ENCODE results near the gene POLN. TPM values are rescaled to one million over a fixed set of nuclear protein-coding genes. Genes with fewer than 3 reads are reported as not detected.

POLN gene
- total and polyA plus RNA-seq, 2 donors from 2014 or later: 1.3 to 3.8 TPM

DNA sequence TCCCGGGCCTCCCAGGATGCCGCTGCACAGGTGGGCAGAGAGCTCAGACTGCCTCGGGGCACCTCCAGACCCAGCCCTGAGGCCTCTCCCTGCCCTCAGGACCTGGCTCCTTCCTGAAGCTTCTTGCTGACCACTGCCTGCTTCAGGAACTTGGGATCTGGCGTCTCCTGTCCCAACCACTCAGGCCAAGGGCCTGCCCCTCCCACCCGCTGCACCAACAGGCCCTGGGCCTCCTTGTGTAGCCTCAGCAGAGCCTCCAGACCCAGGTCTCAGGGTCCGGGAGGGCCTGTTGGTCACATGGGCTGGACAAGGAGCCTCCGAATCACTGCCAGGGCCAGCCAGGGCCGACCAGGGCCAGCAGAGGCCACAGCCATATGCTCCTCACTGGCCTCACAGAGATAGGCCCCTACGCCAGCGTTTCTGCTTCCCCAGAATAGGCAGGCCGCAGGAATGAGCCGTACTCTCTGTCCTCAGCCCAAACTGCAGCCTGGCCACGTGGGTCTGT is 17.2 kb upstream of the POLN start:
- intact Hi-C loops (cut with DNase I): no loop called here
- H3K4me1 ChIP-seq (ENCODE audit: control insufficient read depth in 2 of 3, insufficient read depth in 2 of 3, low read depth in 1 of 3, low read length in 3 of 3): peaks cover 0 to 64% (median 18%) of the 10 kb centered on the region in 3 donors
- H3K9me3 ChIP-seq (ENCODE audit: control insufficient read depth in 2 of 3, insufficient read depth in 1 of 3, low read length in 3 of 3): no peaks in the 10 kb centered on the region
- H3K9ac ChIP-seq (ENCODE audit: low read length in 3 of 3): no peak overlapping the region
- no peaks in the 10 kb centered on the region for H3K27me3 ChIP-seq (ENCODE audit: control insufficient read depth, insufficient read depth, low read length)
- H3K36me3 ChIP-seq (ENCODE audit: control insufficient read depth in 2 of 3, insufficient read depth in 3 of 3, low read length in 3 of 3): peaks cover 0 to 6% (median 6%) of the 10 kb centered on the region in 3 donors
- no peak overlapping the region for H3K4me3 ChIP-seq (ENCODE audit: low read length in 3 of 3)
- FAIRE-seq (no peak), DNase-seq (peak in 2 of 5 donors; percentile 8 to 71)
- peak overlapping the region in 1 of 2 donors; percentile 17 for H3K27ac ChIP-seq (ENCODE audit: low read depth in 2 of 2, low read length in 2 of 2)
- TF ChIP-seq, protein P1, sequence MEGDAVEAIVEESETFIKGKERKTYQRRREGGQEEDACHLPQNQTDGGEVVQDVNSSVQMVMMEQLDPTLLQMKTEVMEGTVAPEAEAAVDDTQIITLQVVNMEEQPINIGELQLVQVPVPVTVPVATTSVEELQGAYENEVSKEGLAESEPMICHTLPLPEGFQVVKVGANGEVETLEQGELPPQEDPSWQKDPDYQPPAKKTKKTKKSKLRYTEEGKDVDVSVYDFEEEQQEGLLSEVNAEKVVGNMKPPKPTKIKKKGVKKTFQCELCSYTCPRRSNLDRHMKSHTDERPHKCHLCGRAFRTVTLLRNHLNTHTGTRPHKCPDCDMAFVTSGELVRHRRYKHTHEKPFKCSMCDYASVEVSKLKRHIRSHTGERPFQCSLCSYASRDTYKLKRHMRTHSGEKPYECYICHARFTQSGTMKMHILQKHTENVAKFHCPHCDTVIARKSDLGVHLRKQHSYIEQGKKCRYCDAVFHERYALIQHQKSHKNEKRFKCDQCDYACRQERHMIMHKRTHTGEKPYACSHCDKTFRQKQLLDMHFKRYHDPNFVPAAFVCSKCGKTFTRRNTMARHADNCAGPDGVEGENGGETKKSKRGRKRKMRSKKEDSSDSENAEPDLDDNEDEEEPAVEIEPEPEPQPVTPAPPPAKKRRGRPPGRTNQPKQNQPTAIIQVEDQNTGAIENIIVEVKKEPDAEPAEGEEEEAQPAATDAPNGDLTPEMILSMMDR (IDR thresholded peaks at IDR 0.05; ENCODE audit: borderline replicate concordance, extremely low read depth, insufficient read depth): no peak

DNA sequence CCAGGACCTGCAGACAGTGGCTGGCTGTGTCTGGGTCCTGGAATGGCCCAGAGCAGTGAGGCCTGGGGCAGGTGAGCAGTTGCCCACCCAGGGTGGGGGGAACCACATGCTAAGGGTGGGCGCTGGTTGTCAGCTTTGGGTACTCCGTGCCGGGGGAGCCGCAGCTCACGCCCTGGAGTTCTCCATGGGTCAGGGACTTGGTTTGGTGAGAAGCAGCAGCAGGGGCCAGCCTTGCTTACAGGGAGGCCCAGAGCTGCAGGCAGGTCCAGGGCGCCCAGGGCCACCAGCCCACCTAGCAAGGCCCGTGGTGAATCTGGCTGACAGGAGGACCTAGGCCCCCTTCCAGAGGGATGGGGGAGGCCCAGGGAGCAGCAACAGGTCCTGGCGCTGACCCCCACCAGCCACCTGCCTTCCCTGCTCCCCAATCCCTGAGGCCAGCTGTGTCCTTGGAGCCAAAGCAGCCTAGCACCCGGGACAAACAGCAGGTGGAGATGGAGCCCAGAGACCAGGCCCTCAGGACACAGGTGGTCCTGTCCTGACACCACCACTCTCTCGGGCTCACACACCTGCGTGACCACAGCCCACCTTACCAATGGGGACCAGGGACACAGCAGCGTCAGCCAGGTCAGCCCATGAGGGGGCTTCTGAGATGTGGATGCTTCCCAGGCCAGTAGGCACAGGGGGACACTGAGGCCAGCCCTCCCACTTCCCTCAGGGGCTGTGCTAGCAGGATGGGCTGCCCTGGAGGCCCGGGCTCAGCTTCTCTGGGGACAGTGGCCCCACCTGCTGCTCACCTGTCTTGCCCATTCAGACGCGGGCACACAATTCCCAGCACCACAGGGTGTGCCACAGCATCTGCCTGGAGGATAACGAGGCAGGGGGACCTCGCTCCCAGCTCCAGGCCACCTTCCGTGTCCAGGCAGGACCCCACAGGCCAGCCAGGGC is 16.4 kb upstream of the POLN start:
- peaks cover 0 to 8% (median 6%) of the 10 kb centered on the region in 3 donors for H3K36me3 ChIP-seq (ENCODE audit: control insufficient read depth in 2 of 3, insufficient read depth in 3 of 3, low read length in 3 of 3)
- no peaks in the 10 kb centered on the region for H3K27me3 ChIP-seq (ENCODE audit: control insufficient read depth, insufficient read depth, low read length)
- H3K4me1 ChIP-seq (ENCODE audit: control insufficient read depth in 2 of 3, insufficient read depth in 2 of 3, low read depth in 1 of 3, low read length in 3 of 3): peaks cover 0 to 61% (median 18%) of the 10 kb centered on the region in 3 donors
- intact Hi-C loops (cut with DNase I): no loop called here
- peak overlapping the region in 1 of 2 donors; percentile 87 for H3K27ac ChIP-seq (ENCODE audit: low read depth in 2 of 2, low read length in 2 of 2)
- H3K9ac ChIP-seq (ENCODE audit: low read length in 3 of 3): peak overlapping the region in 2 of 3 donors; percentile 39 to 51
- DNase-seq: peak in 2 of 5 donors; percentile 11 to 76
- FAIRE-seq: no peak
- H3K4me3 ChIP-seq (ENCODE audit: low read length in 3 of 3): no peak overlapping the region
- TF ChIP-seq, protein P1 (IDR thresholded peaks at IDR 0.05; ENCODE audit: borderline replicate concordance, extremely low read depth, insufficient read depth): no peak
- no peaks in the 10 kb centered on the region for H3K9me3 ChIP-seq (ENCODE audit: control insufficient read depth in 2 of 3, insufficient read depth in 1 of 3, low read length in 3 of 3)

DNA sequence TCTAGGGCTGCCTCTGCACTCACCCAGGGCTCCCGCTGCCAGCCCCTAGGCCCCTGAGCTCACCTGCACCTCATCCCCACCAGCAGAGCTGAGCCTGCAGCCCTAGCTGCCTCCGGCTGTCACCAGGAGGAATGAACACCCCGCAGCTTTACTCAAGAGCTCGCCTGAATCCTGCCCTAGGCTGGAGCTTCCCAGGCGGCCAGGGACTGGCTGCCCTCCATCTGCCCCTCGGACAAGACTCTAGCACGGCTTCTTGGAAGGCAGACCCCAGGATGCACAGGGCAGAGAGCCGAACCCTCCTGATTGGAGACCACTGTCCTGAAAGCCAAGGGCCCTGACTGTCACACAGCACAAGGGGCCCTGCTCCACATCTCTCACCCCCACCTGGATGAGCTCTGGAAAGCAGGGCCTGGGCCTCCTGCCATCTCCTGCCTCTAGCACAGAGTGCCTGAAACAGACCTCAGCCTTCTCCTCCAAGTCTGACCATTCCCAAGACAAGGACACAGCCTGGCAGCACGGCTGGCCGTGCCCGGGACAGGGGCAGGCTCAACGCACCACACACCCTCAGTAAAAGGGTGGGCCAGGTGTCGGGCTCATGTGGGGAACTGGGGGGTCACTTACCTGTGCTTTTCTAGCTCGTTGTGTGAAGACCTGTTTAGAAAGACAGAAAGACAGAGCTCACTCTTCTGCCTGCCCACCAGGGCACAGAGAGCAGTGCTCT is 15.6 kb upstream of the POLN start:
- FAIRE-seq: no peak
- Histone ChIP-seq H3K4me1 (ENCODE audit: control insufficient read depth in 2 of 3, insufficient read depth in 2 of 3, low read depth in 1 of 3, low read length in 3 of 3) (peaks cover 0 to 60% (median 18%) of the 10 kb centered on the region in 3 donors), H3K27me3 (ENCODE audit: control insufficient read depth, insufficient read depth, low read length) (no peaks in the 10 kb centered on the region), H3K9ac (ENCODE audit: low read length in 3 of 3) (peak overlapping the region in 2 of 3 donors; percentile 46 to 51), H3K36me3 (ENCODE audit: control insufficient read depth in 2 of 3, insufficient read depth in 3 of 3, low read length in 3 of 3) (peaks cover 0 to 10% (median 6%) of the 10 kb centered on the region in 3 donors), H3K27ac (ENCODE audit: low read depth in 2 of 2, low read length in 2 of 2) (peak overlapping the region; percentile 87 to 90), H3K9me3 (ENCODE audit: control insufficient read depth in 2 of 3, insufficient read depth in 1 of 3, low read length in 3 of 3) (no peaks in the 10 kb centered on the region), H3K4me3 (ENCODE audit: low read length in 3 of 3) (no peak overlapping the region)
- TF ChIP-seq, protein P1 (IDR thresholded peaks at IDR 0.05; ENCODE audit: borderline replicate concordance, extremely low read depth, insufficient read depth): no peak
- peak in 2 of 5 donors; percentile 2 to 72 for DNase-seq
- intact Hi-C loops (cut with DNase I): no loop called here
